ENCODE results near the gene JOSD1. TPM values are rescaled to one million over a fixed set of nuclear protein-coding genes. Genes with fewer than 3 reads are reported as not detected.

Gene JOSD1
- total RNA-seq, 1 donor from 2014 or later, result 59.6 TPM

- Mint-ChIP-seq H3K27ac (no peak overlapping the region), H3K4me1 (peaks cover 25% of the 10 kb centered on the region), H3K27me3 (ENCODE audit: low read depth) (no peaks in the 10 kb centered on the region), H3K4me3 (no peak overlapping the region), H3K36me3 (peaks cover 15% of the 10 kb centered on the region), H3K9me3 (no peaks in the 10 kb centered on the region)
- TF ChIP-seq CTCF (IDR thresholded peaks at IDR 0.05; ENCODE audit: unreplicated experiment), result no peak
- DNase-seq (ENCODE audit: low spot score in 2 of 2, unreplicated experiment in 2 of 2), result no peak
Measured at GRCh38 chr22:38715852-38716251, 15.1 kb upstream of the JOSD1 start.

GRCh38 chr22:38715176-38715764 lies 14.5 kb upstream of the JOSD1 start:
- H3K36me3 Mint-ChIP-seq, result peaks cover 17% of the 10 kb centered on the region
- peaks cover 25% of the 10 kb centered on the region for H3K4me1 Mint-ChIP-seq
- H3K4me3 Mint-ChIP-seq, result no peak overlapping the region
- peak overlapping the region; percentile 22 for H3K27ac Mint-ChIP-seq
- H3K27me3 Mint-ChIP-seq (ENCODE audit: low read depth), result no peaks in the 10 kb centered on the region
- DNase-seq (ENCODE audit: low spot score in 2 of 2, unreplicated experiment in 2 of 2), result no peak
- no peak for TF ChIP-seq CTCF (IDR thresholded peaks at IDR 0.05; ENCODE audit: unreplicated experiment)
- H3K9me3 Mint-ChIP-seq, result no peaks in the 10 kb centered on the region

GRCh38 chr22:38713921-38714320 lies 13.2 kb upstream of the JOSD1 start:
- peaks cover 17% of the 10 kb centered on the region for H3K36me3 Mint-ChIP-seq
- H3K27me3 Mint-ChIP-seq (ENCODE audit: low read depth), result no peaks in the 10 kb centered on the region
- H3K9me3 Mint-ChIP-seq, result no peaks in the 10 kb centered on the region
- peak overlapping the region; percentile 24 for H3K27ac Mint-ChIP-seq
- H3K4me1 Mint-ChIP-seq, result peaks cover 25% of the 10 kb centered on the region
- no peak for DNase-seq (ENCODE audit: low spot score in 2 of 2, unreplicated experiment in 2 of 2)
- no peak overlapping the region for H3K4me3 Mint-ChIP-seq
- no peak for TF ChIP-seq CTCF (IDR thresholded peaks at IDR 0.05; ENCODE audit: unreplicated experiment)

GRCh38 chr22:38712486-38713207 lies 11.9 kb upstream of the JOSD1 start:
- peak overlapping the region; percentile 24 for H3K27ac Mint-ChIP-seq
- no peak for TF ChIP-seq CTCF (IDR thresholded peaks at IDR 0.05; ENCODE audit: unreplicated experiment)
- peaks cover 19% of the 10 kb centered on the region for H3K36me3 Mint-ChIP-seq
- peaks cover 34% of the 10 kb centered on the region for H3K4me1 Mint-ChIP-seq
- H3K4me3 Mint-ChIP-seq, result no peak overlapping the region
- no peak for DNase-seq (ENCODE audit: low spot score in 2 of 2, unreplicated experiment in 2 of 2)
- H3K9me3 Mint-ChIP-seq, result no peaks in the 10 kb centered on the region
- H3K27me3 Mint-ChIP-seq (ENCODE audit: low read depth), result no peaks in the 10 kb centered on the region

GRCh38 chr22:38710866-38711265 lies 10.1 kb upstream of the JOSD1 start:
- TF ChIP-seq CTCF (IDR thresholded peaks at IDR 0.05; ENCODE audit: unreplicated experiment), result no peak
- H3K9me3 Mint-ChIP-seq, result no peaks in the 10 kb centered on the region
- peaks cover 6% of the 10 kb centered on the region for H3K36me3 Mint-ChIP-seq
- H3K27me3 Mint-ChIP-seq (ENCODE audit: low read depth), result no peaks in the 10 kb centered on the region
- peaks cover 47% of the 10 kb centered on the region for H3K4me1 Mint-ChIP-seq
- H3K4me3 Mint-ChIP-seq, result no peak overlapping the region
- DNase-seq (ENCODE audit: low spot score in 2 of 2, unreplicated experiment in 2 of 2), result no peak
- no peak overlapping the region for H3K27ac Mint-ChIP-seq

All from mesothelial cell of epicardium (in vitro differentiated cells).